Adrenal gland (tissue), 5 donors: ENCODE measurements around the gene GET3.

Experiments
- POLR2A ChIP-seq, 2 donors: fragments of 450-650 bp; IDR thresholded peaks; one replicate each; pipeline ENCODE4 v1.6.1; 2017; ENCODE audit warnings: antibody characterized with exemption in 2 of 2, mild to moderate bottlenecking in 2 of 2, moderate library complexity in 1 of 2
- TF ChIP-seq, protein P1 (sequence below), 6 experiments: fragments of 450-650 bp in 4 of 6; fragments of 200-600 bp in 2 of 6; sonication (generic) in 1 of 6; IDR thresholded peaks; 1 replicate in 5 of 6; 2 replicates in 1 of 6; pipeline versions ENCODE4 v1.5.1 to v1.8.0; 2016 to 2021; ENCODE audit warnings: antibody characterized with exemption in 6 of 6, mild to moderate bottlenecking in 2 of 6, moderate library complexity in 1 of 6
- donor health status: DM: no; HTN: no; CAD: no.

DNA sequence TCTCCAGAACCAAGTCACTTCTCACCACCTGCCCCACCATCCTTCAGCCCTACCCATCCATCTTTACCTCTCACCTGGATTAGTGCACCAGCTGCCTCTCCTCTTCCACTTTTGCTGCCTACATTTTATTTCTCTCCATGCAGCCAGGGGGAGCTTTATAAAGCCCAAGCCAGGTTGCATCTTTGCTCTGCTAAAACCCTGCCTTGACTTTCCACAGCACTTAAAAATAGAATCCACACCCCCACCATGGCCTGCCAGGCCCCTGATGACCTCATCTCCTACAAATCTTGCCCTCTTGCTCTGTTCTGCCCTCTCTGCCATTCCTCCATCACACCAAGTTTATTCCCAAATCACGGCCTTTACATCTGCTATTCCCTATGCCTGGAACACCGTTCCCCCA lies 36.3 kb downstream of the GET3 start:
- TF ChIP-seq, protein P1, sequence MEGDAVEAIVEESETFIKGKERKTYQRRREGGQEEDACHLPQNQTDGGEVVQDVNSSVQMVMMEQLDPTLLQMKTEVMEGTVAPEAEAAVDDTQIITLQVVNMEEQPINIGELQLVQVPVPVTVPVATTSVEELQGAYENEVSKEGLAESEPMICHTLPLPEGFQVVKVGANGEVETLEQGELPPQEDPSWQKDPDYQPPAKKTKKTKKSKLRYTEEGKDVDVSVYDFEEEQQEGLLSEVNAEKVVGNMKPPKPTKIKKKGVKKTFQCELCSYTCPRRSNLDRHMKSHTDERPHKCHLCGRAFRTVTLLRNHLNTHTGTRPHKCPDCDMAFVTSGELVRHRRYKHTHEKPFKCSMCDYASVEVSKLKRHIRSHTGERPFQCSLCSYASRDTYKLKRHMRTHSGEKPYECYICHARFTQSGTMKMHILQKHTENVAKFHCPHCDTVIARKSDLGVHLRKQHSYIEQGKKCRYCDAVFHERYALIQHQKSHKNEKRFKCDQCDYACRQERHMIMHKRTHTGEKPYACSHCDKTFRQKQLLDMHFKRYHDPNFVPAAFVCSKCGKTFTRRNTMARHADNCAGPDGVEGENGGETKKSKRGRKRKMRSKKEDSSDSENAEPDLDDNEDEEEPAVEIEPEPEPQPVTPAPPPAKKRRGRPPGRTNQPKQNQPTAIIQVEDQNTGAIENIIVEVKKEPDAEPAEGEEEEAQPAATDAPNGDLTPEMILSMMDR (IDR thresholded peaks at IDR 0.05) = no peak
- TF ChIP-seq POLR2A (IDR thresholded peaks at IDR 0.05) = no peak
